ENCODE measurements around the gene MYD88.
A peak's percentile ranks its signal among the peaks of the same experiment; 100 is the strongest.

The MYD88 gene

DNA sequence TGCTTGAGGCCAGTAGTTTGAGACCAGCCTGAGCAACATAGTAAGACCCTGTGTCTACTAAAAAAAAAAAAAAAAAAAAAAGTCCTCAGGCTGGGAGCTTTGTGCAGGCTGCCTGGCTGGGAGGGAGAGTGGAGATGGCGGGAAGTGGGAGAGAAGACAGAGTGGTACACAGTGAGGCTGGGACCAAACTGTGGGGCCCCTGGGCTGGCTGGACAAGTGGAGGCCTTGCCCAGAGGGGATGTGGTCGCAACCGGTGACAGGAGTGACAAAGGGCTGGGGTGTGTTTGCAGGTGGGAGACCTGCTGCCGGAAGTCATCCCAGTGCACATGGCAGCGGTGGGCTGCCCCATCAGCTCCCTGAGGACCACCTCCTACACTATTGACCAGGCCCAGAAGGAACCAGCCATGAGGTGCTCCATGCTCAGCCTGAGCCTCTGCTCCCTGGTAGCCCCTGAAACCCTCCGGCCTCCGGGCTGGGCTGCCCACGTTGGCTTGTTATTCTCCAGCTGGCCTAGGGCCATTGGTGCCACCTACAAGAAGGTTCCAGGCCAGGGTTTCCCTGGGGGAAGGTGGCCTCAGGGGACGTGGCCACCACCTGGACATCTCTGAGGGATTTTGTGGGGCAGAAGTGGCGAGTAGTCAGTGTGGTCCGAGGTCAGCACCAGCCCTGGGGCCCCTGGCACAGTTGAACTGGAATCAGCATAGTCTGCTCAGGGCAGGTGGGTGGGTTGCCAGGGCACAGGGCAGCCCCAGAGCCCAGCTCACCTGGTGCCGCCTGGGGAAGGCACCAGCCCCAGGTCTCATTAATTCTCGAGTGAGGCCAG is 24.2 kb upstream of the MYD88 start:
- no peak for DNase-seq

DNA sequence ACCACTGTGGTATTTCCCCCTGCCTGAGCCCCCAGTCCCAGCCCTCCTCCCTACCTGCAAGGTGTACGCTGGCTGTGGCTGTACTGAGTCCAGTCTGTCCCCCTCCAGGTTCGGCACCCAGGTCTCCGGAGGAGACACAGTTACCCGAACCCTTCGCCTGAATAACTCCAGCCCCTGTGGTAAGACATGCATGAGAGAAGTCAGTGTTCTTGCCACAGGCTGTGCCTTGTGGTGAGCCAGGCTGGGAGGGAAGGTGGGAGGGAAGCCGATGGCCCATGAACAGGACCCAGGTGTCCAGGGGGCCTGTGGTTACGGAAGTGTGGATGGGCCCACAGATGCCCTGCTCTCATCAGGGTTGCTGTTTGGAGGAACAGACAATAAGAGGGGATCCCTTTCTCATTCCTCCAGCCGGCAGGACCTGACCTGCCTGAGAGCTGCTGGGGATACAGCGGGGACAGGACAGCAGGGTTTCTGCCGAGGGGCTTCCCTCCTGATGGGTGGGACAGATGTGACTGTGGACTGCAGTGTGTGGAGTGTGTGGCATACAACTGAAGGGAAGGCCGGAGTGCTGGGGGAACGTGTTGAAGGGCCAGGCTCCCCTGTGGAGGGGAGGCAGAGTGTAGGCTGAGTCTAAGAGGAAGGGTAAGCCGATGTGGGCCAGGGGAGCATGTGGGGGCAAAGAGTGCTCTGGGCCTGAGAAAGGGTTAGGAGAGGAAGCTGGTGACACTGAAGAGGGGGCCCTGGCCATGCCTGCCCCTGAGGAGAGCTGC is 23.4 kb upstream of the MYD88 start:
- DNase-seq: no peak

- no peak for DNase-seq
Observed at GRCh38 chr3:38115645-38116427, 22.6 kb upstream of the MYD88 start.

- no peak for DNase-seq
Observed at GRCh38 chr3:38116471-38117162, 21.8 kb upstream of the MYD88 start.

GRCh38 chr3:38117163-38117716 is 21.2 kb upstream of the MYD88 start:
- DNase-seq: no peak

DNA sequence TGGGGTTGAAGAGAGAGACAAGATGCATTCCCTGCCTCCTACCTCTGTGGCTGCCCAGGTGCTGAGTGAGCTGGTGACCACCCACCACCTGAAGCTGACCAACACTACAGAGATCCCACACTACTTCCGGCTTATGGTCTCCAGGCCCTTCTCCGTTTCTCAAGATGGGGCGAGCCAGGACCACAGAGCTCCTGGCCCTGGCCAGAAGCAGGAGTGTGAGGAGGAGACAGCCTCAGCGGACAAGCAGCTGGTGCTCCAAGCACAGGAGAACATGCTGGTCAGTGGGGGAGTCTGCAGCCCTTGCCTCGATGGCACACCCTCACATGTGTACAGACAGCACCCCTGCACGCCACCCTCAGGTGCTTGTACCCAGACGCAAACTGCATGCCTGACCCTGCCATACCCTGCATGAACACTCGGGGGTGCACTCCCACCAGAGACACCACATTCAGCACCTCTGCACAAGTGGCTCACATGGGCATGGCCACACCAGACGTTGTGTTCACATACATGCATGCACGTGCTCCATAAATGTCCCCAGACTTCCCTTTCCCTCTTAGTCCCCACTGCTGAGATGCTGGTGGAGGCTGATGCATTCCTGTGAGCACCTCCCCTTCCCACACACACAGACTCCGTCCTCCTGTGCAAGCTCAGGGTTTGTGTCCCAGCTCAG is 20.6 kb upstream of the MYD88 start:
- peak; percentile 39 to 44 for DNase-seq

DNA sequence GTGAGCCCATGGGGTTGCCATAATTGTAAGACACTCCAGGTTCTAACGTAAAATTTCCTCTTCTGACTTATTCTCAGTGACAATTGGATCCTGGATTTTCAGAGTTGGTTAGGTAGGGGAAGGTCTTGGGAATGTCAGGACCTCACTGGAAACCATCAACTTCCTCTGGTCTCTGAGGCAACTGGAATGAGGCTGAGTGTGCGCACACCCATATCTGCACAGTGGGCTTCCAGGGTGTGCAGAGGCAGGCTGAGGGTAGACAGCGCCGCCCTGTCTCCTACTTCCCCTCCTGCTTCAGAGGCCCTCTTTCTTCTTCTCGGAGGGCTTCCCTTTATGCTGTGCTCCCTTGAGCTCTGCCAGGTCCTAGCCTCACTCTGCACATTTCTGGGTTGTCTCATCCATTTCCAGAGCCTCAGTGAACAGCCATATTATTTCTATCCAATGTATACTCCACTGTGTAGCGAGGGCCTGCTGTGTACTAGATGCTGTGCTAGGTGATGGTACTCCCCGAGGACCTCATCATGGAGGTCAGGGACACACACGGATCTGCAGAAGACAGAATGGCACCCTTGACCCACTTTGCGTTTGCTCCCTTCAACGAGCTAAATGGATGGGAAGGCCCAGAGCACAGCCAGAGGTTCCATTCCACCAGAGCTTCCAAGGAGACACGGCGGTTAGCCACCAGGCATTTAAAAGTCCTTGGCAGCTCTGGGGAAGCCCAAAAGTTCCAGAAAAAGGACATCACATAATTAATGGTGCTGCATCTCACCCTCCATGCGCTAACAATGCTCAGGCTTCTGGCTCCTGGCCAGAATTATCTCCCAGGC is 19.8 kb upstream of the MYD88 start:
- DNase-seq: no peak

GRCh38 chr3:38119248-38119544 is 19.3 kb upstream of the MYD88 start:
- DNase-seq: no peak

DNA sequence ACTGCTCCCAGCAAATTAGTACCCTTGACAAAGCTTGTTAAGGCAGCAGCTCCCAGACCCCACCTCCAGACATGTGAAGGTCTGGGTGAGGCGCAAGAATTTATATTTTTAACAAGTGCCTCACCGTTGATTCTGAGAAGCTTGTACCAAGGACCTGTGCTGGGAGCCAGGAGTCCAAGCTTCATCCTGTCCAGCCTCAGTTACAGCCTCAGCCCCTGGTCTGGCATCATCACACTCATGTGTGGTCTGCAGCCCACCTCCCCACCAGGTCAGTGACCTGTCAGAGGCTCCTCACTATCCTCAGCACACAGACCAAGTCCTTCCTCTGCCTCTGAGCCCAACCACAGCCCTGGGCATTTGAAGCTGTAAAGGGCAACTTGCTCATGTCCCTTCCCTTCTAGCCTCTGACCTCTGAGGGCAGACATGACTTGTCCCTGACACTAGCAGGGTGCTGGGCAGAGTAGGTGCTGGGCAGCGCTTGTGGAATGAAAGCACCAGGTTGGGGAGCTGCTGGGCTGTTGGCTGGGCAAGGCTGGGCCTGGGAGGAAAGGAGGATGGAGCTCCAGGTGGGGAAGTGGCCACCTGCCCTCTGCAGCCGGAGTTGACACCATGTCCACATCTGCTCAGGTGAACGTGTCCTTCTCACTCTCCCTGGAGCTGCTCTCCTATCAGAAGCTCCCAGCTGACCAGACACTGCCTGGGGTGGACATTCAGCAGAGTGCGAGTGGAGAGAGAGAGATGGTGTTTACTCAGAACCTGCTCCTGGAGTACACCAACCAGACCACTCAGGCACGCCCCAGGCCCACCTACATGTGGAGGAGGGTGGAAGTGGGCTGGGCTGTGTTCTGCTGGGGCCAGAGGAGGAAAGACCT is 18.4 kb upstream of the MYD88 start:
- DNase-seq: no peak

GRCh38 chr3:38120693-38121450 is 17.6 kb upstream of the MYD88 start:
- no peak for DNase-seq

DNA sequence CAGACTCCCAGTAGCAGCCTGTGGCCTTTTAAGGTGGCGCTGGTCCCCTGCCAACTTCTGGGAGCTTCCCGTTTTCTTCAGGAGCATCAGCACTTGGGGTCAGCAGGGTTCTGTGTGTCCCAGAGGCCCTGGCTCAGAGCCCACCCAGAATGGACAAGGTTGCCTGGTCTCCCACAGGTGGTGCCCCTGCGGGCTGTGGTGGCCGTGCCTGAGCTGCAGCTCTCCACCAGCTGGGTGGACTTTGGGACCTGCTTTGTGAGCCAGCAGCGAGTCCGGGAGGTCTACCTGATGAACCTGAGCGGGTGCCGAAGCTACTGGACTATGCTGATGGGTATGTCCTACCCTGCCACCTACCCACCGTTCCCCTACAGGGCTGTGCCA is 17.0 kb upstream of the MYD88 start:
- DNase-seq: no peak

GRCh38 chr3:38121832-38122461 is 16.5 kb upstream of the MYD88 start:
- no peak for DNase-seq

DNA sequence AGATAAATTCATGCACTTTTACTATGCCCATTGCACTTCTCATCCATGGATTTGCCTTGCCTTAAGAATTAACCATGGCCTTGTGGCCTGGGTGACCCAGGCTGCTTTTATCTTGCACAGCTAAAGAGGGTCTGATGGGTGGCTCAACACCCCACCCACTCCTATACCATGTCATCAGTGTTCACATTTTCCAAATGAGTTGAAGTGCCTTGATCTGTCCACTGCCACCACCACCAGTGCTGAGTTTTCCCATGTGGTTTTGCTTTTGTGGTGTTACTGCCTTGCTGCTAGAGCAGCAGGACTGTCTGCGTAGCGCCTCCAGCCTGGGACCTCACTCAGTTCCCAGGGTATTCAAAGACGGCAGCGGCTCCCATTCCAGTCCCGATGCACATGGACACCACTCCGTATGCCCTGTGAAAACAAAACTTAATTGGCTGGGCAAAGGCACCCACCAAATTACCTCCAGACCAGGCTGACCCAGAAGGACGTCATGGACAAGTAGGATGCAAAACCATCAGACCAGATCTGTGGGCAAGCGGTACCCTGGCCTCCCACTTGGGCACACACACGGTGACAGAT is 15.7 kb upstream of the MYD88 start:
- DNase-seq: no peak

DNA sequence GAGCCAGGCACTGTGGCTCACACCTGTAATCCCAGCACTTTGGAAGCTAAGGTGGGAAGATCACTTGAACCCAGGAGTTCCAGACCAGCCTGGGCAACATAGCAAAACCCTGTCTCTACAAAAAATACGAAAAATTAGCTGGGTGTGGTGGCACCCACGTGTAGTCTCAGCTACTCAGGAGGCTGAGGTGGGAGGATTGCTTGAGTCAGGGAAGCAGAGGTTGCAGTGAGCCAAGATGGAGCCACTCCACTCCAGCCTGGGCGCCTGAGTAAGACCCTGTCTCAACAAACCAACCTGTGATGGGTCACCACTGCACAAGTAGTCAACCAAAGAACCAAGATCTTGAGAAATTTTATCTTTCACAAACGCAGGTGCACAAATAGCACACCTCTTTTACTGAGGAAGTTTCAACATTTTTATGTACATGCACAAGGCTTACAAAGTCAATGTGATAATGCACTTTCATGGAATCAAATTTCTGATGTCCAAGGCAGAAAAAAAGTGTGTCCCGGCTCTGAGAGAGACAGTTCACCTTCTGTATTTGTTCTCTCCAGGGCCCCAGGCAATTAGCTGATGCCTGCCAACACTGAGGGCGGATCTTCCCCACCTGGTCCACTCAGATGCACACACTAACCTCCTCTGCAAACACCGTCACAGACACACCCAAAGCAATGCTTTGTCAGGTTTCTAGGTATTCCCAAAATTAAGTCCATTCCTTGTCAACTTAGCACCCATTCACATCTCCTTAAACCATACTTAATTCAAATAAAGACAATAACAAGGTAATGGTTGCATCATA is 13.9 kb upstream of the MYD88 start:
- no peak for DNase-seq

DNA sequence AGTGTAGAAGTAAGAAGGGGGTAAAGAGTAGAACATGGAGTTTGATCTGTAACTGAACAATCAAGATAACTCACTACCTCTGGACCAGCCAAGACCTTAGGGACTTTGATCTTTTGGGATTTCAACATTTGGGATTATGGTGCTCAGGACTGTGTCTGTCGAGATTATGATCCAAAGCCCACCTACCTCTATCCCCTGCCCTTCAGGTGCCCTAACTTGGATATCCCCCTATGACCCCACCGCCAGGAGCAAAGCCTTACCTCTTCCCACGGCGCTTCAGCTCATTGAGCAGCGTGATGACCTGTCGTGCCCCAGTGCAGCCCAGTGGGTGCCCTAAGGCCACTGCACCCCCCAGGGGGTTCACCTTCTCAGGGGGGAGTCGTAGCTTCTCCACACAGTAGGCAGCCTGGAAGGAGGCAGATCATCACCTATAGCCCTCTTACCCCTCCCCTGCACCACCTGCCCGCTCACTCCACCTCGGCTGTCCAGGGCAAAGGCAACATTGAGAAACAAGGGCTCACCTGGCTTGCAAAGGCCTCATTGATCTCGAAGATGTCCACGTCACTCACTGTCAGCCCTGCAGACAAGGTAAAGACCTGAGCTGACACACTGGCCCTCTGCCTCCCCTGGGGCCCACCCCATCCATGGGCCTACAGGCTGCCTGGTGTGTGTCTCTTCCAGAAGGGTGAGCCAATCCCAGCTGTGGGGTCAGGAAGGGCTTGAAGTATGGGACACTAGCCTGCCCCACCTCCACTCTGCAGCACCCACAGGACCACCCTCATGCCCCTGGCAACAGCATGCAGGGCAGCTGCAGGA is 12.9 kb upstream of the MYD88 start:
- no peak for DNase-seq

DNA sequence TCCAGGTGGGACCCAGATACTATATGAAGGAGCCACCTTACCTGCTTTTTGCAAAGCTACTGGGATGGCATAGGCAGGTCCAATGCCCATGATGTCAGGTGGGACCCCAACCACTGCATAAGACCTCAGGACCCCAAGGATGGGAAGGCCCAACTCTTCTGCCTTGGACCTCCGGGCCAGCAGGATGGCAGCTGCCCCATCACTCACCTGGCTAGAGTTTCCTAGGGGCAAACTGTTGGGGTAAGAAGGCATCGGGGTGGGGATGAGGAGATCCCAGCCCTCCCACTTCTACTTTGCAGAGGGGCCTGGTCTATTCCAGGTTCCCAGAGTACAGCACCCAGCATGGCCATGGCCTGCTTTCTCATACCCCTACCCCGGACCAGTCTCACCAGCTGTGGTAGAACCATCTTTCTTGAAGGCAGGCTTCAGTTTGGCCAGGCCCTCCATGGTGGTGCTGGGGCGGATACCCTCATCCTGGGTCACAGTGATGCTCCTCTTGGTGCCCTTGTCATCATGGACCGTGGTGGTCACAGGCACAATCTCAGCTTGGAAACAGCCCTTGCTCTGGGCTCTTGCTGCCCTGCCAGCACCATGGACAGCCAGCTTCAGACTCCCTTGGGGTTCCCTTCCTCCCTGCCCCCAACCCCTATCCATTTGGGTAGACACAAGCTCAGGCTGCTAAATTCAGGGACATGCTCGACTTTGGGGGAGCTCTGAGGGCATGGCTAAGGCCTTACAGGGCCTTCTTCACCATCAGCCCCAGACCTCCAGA is 12.2 kb upstream of the MYD88 start:
- DNase-seq: no peak

Measured in SHP77 (cell line).